ENCODE data around the gene SIPA1. TPM values are rescaled to one million over a fixed set of nuclear protein-coding genes. Genes with fewer than 3 reads are reported as not detected.

SIPA1 gene, protein sequence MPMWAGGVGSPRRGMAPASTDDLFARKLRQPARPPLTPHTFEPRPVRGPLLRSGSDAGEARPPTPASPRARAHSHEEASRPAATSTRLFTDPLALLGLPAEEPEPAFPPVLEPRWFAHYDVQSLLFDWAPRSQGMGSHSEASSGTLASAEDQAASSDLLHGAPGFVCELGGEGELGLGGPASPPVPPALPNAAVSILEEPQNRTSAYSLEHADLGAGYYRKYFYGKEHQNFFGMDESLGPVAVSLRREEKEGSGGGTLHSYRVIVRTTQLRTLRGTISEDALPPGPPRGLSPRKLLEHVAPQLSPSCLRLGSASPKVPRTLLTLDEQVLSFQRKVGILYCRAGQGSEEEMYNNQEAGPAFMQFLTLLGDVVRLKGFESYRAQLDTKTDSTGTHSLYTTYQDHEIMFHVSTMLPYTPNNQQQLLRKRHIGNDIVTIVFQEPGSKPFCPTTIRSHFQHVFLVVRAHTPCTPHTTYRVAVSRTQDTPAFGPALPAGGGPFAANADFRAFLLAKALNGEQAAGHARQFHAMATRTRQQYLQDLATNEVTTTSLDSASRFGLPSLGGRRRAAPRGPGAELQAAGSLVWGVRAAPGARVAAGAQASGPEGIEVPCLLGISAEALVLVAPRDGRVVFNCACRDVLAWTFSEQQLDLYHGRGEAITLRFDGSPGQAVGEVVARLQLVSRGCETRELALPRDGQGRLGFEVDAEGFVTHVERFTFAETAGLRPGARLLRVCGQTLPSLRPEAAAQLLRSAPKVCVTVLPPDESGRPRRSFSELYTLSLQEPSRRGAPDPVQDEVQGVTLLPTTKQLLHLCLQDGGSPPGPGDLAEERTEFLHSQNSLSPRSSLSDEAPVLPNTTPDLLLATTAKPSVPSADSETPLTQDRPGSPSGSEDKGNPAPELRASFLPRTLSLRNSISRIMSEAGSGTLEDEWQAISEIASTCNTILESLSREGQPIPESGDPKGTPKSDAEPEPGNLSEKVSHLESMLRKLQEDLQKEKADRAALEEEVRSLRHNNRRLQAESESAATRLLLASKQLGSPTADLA
- 29.7 TPM for total RNA-seq
- long read RNA-seq, transcript SIPA1-209 (16 exons, 3,521 nt): major isoform, 14 of 40 reads
- long read RNA-seq, partial matches to known transcripts: 18 of 40 reads
- long read RNA-seq, other reads (novel, unspliced or antisense): 8 of 40 reads

DNA sequence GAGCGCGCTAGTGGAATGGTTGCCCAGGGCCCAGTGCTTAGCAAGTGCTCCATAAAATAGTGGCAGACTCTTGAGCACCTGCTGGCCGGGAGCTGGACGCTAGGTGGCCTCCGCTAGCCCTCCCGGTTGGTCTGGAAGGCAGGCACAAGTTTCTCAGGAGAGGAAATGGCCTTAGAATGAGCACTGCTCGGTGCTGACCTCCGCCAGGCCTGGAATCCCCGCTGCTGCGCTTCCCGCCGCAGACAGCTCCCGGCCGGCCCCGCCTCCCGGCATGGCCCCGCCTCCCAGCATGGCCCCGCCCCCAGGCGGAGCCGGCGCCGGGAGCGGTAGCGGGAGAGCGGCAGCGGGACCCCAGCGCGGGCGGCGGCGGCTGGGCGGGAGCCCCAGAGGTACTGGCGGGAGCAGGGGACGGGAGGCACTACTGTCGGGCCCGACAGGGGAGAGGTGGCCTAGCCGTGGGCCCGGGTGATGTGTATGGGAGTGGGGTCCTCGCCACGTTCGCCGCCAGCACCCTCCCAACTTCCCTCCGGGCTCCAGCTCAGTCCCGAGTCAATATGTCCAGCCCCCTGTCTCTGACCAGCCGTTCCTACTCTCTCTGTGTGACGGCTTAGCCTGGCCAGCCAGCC is at the start of gene SIPA1:
SIPA1 (plus strand) TSS at position 308 of the 626 bp plus-strand sequence. CDS start 2,821 bp downstream, outside the sequence.
- intact Hi-C loops (cut with DNase I): no loop called here
- DNase-seq (ENCODE audit: low spot score): peak; percentile 92

DNA sequence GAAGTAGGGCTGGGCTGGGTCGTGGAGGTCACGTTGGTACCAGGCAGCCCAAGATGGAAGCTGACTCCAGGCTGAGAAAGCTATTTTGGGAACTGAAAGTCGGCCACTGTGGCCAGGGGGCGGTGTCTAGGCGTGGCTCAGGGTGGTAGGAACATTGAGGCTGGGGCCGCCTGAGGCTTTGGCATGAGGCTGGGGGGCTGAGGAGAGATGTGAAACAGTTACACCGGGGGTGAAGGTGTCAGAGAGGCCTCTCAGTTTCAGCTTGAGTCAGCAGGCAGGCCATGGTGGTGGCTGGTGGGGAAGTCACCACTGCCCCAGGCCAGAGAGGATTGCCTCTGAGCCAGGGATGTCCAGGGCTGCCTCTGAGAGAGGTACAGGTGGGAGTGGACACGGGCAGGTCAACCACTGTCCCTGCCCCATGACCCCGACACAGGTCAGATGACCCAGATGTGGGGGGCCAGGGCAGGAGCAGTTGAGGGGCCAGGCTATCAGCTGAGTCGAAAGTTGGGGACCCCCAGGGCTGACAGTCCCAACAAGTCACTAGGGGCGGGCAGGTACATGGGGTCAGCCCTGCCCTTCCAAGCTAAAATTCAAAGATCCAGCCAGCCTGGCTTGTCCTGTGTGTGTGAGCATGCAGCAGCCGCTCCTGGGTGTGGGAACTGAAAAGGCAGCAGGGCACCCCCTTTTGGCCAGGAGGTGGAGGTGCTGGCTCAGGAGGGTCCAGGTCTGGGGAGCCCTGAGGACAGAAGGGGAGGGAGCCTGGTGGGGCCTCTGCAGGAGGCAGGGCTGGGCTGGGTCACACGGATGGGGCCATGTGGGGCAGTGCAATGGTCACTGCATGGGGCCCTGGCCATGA is 49.5 kb upstream of the SIPA1 start:
- no peak for DNase-seq (ENCODE audit: low spot score)
- intact Hi-C loops (cut with DNase I): loop anchor here (2.0 to 5.0 kb wide), 2 partner anchors 14 to 46 kb away; no protein-coding TSS in a partner anchor

DNA sequence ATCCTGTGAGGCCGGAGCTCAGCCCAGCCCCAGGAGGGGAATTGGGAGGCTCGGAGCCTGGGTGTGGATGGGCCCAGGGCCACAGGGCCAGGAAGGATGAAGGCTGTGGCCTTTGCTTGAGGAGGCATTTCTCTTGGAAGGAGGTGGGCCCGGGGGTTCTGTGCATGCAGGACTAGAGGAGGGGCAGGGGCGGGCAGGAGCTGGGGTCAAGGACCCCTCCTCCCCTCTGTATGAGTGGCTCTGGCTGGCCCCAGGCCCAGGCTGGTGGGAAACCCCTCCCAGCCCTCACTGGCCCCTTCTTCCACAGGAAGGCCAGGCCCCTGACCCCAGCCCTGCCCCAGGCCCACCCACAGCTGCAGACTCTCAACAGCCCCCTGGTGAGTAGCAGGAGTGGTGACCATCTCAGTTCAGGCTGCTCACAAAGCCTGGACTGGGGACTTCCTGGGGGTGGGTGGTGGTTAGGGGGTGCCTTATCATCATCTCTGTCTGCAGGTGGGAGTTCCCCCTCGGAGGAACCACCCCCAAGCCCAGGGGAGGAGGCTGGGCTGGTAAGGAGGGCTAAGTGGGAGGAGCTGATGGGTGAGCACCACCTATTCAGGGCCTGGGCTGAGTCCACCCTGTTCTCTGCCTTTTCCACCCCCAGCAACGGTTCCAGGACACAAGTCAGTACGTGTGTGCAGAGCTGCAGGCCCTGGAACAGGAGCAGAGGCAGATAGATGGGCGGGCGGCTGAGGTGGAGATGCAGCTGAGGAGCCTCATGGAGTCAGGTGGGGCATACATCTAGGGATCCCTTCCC is 48.3 kb upstream of the SIPA1 start:
- DNase-seq (ENCODE audit: low spot score): no peak

DNA sequence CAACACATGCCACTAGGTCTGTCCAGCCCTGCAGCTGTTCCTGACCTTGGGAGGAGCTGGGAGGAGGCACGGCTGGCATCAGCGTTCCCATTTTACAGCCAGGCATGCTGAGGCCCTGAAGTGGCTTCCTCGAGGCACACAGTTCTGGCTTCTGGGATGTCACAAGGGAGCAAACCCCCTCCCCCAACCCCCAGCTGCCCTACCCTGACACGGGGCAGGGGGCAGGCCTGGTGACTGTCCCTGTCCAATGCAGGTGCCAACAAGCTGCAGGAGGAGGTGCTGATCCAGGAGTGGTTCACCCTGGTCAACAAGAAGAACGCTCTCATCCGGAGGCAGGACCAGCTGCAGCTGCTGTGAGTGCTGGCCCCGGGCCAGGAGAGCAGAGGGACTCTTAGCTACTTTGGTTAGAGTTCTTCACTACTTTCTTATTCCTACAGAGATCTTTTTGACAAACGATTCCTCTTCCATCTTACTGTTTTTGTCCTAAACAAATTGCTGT is 47.6 kb upstream of the SIPA1 start:
- intact Hi-C loops (cut with DNase I): no loop called here
- DNase-seq (ENCODE audit: low spot score): no peak

More for the DNA sequence above, 48.3 kb upstream of the SIPA1 start:
- intact Hi-C loops (cut with DNase I): loop anchor here (2.0 to 5.0 kb wide), 2 partner anchors 15 to 47 kb away; no protein-coding TSS in a partner anchor

DNA sequence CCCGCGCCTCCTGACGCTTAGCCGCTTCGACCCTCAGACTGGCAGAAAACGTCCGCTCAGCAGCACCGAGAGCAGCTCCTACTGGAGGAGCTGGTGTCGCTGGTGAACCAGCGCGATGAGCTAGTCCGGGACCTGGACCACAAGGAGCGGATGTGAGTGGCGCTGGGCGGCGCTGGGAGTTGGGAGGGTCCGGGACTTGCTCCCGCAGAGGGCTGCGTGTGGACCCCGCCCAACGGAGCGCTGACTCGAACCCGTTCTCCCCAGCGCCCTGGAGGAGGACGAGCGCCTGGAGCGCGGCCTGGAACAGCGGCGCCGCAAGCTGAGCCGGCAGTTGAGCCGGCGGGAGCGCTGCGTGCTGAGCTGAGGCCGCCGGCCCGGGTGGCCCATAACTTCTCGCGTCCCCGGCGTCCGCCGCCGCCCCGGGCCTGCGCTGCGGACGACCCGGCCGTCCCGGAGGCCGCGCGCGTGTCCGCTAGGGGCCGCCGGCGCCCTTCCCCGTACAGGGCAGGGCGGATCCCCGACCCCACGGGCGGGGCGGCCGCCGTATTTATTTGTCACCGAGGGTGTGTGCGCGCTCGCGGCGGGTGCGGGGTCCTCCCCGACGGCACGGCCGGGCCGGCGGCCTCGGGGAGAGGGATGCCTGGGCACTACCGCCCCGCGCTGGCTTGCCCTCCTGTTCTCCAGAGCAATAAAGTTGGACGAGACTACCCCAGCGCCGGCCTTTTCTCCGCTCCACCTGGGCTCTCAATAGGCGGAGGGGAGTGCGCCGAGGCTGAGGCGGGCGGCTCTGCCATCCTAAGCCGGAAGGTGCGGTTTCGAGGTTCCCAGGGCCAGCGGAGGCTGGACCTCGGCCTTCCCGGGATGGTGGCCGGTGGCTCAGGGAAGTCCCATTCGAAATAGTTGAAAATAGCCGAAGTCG is 45.7 kb upstream of the SIPA1 start:
- intact Hi-C loops (cut with DNase I): no loop called here
- DNase-seq (ENCODE audit: low spot score): no peak

DNA sequence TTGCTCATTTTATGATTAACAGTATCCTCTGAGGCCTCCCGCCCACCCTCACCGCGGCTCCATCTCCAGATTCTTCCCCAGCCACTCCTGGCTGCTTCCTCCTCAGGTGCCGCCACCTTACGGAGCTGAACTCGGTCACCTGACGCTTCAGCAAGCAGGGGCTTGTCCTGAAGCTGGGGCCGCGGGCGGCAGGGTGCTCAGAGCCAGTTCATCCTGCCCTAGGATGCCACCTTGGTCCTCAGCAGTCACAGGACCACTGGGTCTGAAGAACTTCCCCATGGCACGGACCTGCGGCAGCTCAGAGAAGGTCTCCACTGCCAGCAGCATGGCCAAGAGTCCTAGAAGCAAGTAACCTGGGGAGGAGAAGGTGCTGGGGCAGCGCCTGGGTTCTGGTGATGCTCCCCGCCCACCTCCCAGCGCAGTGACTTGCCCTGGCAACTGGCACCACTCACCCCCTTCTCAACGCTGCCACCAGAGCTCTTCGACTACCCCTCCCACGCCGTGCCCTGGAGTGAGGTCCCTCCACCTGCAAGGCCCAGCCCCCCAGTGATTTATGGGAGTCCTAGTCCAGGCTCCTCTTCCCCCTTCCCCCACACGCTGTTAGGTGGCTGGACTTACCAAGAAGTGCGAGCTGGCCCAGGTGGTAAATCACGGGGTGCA is 44.9 kb upstream of the SIPA1 start:
- no peak for DNase-seq (ENCODE audit: low spot score)
- intact Hi-C loops (cut with DNase I): no loop called here

DNA sequence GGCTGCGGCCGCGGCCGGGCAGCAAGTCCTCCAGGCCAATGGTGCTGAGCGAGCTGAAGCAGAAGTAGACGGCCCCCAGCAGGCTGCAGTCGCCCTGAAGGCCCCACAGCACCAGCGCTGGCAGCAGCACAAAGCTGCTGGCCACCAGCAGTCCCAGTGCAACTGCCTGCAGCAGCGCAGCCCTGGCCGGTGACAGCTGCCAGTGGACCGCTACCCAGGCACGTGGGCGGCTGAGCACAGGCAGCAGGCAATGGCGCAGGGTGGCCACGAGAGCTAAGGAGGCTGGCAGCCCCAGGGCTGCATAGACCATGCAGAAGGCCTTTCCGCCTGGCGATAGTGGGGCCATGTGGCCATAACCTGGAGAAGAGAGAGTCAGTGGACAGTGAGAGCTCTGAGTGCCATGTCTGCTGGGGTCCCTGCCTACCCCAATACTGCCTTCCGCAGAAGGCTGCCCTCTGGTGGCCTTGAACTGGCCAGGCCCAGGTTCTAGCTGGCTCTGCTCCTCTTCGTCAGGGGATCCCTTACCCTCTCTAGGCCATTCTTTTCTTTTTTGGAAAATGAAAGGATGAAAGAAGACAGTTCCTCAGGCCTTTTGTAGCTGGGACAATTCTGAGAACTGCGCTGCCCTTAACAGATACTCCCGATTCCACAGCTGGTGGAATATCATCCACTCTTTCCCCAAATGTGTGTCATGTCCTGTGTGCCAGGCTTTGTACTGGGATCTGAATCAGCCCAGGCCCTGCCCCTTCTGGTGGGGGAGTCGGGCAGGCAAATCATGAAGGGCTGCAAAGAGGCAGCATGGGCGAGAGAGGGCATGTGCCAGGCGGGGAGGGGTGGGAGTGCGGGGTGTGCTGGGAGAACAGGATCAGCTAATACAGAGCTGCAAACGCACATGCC is 44.1 kb upstream of the SIPA1 start:
- DNase-seq (ENCODE audit: low spot score): no peak
- intact Hi-C loops (cut with DNase I): no loop called here

DNA sequence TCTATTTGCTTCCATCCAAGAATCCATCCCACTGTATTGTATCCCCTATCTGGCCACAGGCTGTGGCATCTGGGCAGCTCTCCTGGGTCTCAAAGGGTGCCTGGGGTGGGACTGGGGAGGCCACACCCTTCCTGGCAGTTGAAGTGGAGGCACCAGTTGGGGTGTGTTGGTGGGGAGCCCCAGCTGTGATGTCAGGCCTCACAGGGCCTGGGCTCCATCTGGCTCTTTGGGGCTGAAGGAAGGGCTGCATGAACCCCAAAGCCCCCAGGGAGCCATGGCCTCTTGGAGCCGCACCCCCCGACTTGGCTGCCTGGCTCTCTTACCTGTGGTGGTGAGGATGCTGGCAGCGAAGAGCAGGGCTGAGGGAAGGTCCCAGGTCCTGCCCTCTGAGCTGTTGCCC is 42.8 kb upstream of the SIPA1 start:
- DNase-seq (ENCODE audit: low spot score): no peak
- intact Hi-C loops (cut with DNase I): no loop called here

DNA sequence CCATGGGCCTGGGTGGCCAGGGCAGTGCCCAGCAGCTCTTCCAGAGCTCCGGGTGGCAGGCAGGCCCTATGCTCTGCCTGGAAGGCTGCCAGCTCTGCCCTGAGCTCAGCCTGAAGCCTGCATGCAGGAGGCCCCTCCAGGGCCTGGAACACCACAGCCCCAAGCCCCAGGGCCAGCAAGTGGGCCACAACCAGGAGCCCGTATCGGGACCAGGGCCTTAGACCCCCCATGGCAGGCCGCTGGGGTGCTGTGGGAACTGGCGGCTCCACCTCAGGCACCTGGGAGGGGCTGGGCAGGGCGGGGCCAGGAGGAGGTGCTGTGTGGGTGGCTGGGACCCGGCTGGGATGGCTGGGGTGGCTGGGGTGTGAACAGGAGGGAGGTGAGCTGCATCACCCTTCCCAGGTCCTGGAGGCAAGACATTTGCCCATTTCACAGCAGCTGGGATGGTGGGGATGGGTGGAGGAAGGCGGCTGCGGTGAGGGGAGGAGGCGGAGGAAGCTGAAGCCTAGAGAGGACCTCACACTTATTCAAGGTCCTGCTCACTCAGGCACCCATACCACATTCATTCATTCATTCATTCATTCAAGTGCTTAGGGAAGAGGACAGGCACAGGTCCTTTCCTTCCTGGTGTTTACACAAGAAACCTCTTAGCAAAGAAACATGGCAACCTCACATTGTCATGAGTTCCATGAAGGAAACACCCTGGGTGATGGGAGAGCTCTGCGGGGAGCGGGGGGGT is 42.2 kb upstream of the SIPA1 start, which contains the start of gene KCNK7:
KCNK7 (minus strand) TSS at position 258 of the 739 bp plus-strand sequence; CDS start at position 230, 28 bp downstream.
- intact Hi-C loops (cut with DNase I): no loop called here
- DNase-seq (ENCODE audit: low spot score): no peak

DNA sequence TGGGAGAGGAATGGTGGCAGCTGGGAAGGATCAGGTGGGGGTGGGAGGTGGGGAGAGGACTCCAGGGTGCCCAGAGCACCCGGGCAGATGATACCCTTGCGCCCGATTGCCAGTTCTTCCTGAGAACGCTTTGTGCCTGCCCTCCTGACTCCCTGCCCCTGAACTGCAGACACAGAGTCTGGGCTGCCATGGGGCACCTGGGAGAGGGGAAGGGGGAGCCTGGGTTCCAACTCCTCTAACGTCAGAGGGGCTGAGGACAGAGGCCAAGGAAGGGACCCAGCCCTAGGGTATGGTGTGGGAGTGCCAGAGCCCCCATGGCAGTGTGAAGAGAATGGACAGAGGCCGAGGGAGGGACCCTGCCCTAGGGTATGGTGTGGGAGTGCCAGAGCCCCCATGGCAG is 41.4 kb upstream of the SIPA1 start:
- intact Hi-C loops (cut with DNase I): no loop called here
- DNase-seq (ENCODE audit: low spot score): no peak

DNA sequence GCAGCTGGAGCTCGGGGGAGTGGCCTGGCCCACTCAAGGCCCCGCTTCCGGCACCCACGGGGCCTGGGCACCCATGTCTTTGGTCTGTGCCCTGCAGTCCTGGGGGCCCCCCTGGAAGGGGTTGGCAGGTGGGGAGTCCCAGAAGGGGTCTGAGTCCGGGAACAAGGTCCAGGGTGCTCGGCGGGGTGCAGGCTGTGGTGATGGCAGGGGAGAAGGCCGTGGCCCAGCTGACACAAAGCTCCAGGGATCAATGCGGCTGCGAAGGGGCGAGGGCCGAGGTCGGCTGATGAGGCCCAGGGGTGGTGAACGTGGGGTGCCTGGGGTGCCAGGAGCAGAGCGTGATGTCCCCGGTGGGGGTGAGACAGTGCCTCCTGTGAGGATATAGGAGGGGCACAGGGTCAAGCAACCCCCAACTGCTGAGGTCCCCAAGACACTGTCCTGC is 39.6 kb upstream of the SIPA1 start:
- intact Hi-C loops (cut with DNase I): no loop called here

DNA sequence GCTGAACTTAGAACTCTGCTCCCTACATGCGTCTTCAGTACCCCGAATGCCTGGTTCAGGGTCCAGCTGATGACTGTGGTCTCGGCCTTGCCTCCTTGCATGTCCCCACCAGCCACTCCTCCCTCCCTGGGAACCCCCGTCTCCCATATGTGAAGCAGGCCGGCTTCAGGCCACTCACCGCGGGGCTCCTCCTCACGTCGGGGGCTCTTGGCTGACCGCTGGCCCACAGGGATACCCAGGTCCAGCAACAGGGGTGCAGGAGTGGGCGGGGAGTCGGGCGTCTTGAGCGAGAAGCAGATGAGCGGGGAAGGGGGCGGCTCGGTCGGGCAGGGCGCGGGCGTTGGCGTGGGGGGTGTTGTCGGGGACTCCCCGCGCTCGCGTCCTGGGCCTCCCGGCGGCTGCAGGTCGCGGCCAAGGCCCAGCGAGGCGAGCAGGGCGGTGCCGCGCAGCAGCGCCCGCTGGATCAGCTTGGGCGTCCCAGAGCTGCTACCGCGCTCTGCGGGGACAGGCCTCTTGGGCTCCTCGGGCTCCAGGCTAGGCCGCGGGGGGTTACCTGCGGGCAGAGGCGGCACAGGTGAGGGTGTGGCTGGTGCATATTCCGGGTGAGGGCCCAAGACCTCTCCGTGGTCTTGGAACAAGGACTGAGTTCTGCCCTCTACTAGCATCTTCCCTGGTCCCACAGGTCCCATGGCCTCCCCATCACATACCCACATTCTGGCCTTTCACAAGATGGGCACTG is 38.5 kb upstream of the SIPA1 start:
- intact Hi-C loops (cut with DNase I): no loop called here
- no peak for DNase-seq (ENCODE audit: low spot score)

More for the DNA sequence above, 39.6 kb upstream of the SIPA1 start:
- no peak for DNase-seq (ENCODE audit: low spot score)

DNA sequence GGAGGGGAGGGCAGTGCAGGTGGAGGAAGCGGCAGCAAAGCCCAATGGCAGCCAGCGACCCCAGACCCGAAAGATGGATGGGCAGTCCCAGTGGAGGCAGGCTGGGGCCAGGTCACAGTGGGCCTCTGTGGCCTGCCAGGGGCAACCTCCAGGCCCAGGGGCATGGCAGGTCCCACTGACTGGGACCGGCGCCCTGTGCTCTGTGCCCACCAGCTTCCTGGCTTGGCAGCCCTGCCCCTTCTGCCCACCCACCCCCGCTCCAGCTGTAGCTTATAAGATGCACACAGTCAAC is 38.0 kb upstream of the SIPA1 start:
- intact Hi-C loops (cut with DNase I): no loop called here

DNA sequence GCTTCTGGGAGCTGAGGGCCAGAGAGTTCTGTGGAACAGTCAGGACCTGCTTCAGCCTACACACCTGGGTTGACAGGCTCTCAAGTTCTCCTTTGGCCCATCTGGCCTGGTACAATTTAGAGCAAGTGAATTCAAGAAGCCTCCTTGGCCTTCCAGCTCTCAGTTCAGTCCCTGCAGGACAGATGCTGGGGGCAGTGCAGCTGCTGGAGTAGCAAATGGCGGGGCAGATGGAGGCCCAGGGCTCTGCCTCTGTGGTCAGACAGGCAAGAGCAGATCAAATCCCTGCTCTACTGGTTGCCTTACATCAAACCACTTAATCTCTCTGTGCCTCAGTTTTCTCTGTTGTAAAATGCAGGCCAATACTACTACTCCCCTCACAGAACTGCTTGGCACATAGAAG is 33.6 kb upstream of the SIPA1 start:
- intact Hi-C loops (cut with DNase I): no loop called here
- no peak for DNase-seq (ENCODE audit: low spot score)

More for the DNA sequence above, 38.0 kb upstream of the SIPA1 start:
- no peak for DNase-seq (ENCODE audit: low spot score)
